Measurements from ENCODE around the gene PPIL1. TPM values are rescaled to one million over a fixed set of nuclear protein-coding genes. Genes with fewer than 3 reads are reported as not detected.

Gene PPIL1
- total and polyA plus RNA-seq, 2 of the 13 experiments (the other 11 are each of a cell fraction or from before 2014, with no cell fraction given), result 74.2 to 144 TPM

GRCh38 chr6:36840432-36841403, 33.9 kb downstream of the PPIL1 start (continued):
- no peak for TF ChIP-seq SMARCC2 (IDR thresholded peaks at IDR 0.05)
- no peak for TF ChIP-seq TP53 (CRISPR knock-in tag; conservative IDR thresholded peaks at IDR 0.05)
- no peak for TF ChIP-seq ZNF552 (CRISPR knock-in tag; IDR thresholded peaks at IDR 0.05; ENCODE audit: borderline replicate concordance)
- no peak for TF ChIP-seq E2F1 (CRISPR knock-in tag; IDR thresholded peaks at IDR 0.05)
- TF ChIP-seq FOXC1 (CRISPR knock-in tag; IDR thresholded peaks at IDR 0.05; ENCODE audit: borderline replicate concordance), result no peak
- TF ChIP-seq ZBTB14 (CRISPR knock-in tag; IDR thresholded peaks at IDR 0.05), result no peak
- TF ChIP-seq GMEB1 (CRISPR knock-in tag; IDR thresholded peaks at IDR 0.05; ENCODE audit: borderline replicate concordance), result no peak
- no peak for TF ChIP-seq GPBP1L1 (CRISPR knock-in tag; IDR thresholded peaks at IDR 0.05)
- TF ChIP-seq SSRP1 (CRISPR knock-in tag; IDR thresholded peaks at IDR 0.05), result no peak
- TF ChIP-seq RXRB (CRISPR knock-in tag; IDR thresholded peaks at IDR 0.05; ENCODE audit: borderline replicate concordance), result no peak
- TF ChIP-seq ZNF558 (CRISPR knock-in tag; IDR thresholded peaks at IDR 0.05; ENCODE audit: borderline replicate concordance), result no peak
- TF ChIP-seq ZBTB25 (CRISPR knock-in tag; IDR thresholded peaks at IDR 0.05), result no peak
- no peak for TF ChIP-seq HNRNPLL (IDR thresholded peaks at IDR 0.05; ENCODE audit: low read depth, low read length, poor library complexity, severe bottlenecking)
- no peak for TF ChIP-seq MAFG (CRISPR knock-in tag; IDR thresholded peaks at IDR 0.05)
- no peak for TF ChIP-seq CHD2 (IDR thresholded peaks at IDR 0.05; ENCODE audit: low read depth, low read length)
- no peak for TF ChIP-seq ZSCAN22 (CRISPR knock-in tag; IDR thresholded peaks at IDR 0.05)
- TF ChIP-seq ZNF563 (CRISPR knock-in tag; IDR thresholded peaks at IDR 0.05), result no peak
- no peak for TF ChIP-seq HCFC1 (IDR thresholded peaks at IDR 0.05; ENCODE audit: low read depth, low read length)

All from HepG2 (cell line).